ENCODE results near the gene APBB3.

The APBB3 gene

DNA sequence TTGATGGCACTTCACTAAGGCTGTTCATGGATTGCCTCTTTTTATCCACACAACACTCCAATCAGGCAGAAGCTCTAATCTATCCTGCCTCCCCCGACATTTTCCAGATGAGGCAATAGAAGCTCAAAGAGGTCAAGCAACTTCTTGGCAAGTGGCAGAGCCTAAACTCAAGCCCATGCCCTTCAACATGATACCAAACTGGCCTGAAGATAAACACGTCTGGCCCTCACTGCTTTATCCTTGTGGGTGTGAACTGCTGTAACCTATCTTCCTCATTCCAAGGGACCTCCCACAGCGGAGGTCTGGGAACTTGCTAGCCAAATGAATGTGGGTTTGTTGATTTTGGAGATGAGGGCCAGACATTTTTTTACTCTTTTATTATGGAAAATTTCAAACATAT is 9.8 kb upstream of the APBB3 start:
- no peak for DNase-seq

DNA sequence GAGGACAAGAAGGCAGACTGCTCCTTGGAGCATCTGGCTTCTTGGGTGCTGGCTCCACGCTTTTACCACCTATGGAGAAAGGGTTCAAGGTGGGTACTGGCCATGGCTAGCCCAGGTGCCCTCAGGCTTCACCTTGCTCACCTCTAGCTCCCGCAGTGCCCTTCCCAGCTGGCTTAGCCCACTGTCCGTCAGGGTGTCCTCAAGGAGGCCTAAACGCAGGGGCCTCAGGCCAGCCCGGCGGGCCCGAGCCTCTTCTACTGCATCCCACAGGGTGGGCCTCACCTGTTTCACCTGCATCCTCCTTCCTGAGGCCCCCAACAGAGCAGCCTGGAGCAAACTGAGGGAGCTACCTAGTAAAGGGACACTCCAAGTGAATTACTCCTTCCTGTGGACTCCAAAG is 9.3 kb upstream of the APBB3 start:
- no peak for DNase-seq

DNA sequence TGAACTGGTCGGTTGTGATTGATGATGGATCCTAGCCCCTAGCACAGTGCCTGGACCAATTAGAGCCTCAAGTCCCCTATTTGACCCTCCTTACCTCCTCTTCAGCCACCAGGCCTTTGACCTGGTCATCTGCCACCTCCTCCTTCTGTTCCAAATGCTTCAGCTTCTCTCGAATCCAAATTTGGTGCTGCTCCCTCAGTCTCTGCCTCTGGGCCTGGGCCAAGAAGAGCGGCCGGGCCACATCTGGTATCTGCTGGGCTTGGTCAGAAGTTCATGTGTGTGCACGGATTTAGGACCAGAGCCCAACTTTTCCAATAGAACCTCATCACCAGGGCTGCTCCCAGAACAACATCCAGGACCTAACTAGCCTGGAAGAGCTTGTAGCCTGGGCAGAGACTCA is 6.7 kb upstream of the APBB3 start:
- no peak for DNase-seq

DNA sequence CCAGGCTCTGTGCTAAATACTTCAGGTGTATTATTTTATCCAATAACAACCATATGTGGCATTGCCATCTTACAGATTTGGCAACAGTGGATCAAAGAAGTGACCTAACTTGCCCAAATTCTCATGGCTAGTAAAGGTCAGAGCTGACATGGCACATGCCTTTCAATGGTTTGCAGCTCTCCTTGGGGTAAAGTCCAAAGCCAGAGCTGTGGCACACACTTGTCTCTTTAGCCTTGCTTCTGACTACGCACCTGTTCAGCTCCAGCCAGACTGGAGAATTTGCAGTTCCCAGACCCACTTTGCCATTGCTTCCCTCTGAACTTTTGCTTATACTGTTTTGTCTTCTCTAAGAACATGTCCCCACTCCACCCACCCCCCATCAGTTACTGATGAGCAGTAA is 6.1 kb upstream of the APBB3 start:
- DNase-seq = no peak

DNA sequence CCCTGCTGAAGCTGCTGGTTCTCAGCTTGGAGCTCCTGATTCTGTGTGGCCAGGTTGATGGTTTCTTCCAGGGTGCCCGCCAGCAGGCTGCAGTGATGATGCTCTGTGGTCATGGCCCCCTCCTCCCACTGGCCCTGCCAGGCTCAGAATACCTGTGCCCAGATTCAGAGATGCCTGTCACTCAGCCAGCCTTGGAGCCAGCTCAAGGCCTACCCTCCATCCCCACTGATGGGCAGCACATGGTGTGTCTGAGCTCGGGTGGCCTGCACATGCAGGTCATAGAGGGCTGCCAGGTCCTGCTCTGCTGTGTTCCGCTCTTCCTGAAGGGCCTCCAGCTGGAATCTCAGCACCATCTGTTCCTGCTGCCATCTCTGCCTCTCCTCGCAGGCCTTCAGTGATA is 5.7 kb upstream of the APBB3 start:
- no peak for DNase-seq

DNA sequence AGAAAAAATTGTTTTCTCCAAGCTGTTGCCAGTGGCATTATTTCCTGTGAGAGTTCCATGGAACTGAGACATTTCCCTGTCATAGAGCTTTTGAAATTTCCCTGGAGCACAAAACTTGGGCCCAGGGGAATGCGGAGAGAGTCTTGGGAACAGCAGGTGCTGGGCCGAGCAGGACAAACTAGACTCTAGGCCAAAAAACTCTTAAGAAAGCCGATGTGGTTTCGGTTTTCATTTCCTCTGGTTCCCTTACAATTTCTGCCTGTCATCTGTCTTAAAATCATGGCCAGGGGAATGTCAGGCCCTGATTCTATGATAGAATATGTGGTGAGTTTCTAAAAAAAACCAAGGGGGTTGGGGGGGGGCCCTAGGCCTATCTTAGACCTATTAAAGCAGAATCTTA is 4.8 kb upstream of the APBB3 start:
- no peak for DNase-seq

DNA sequence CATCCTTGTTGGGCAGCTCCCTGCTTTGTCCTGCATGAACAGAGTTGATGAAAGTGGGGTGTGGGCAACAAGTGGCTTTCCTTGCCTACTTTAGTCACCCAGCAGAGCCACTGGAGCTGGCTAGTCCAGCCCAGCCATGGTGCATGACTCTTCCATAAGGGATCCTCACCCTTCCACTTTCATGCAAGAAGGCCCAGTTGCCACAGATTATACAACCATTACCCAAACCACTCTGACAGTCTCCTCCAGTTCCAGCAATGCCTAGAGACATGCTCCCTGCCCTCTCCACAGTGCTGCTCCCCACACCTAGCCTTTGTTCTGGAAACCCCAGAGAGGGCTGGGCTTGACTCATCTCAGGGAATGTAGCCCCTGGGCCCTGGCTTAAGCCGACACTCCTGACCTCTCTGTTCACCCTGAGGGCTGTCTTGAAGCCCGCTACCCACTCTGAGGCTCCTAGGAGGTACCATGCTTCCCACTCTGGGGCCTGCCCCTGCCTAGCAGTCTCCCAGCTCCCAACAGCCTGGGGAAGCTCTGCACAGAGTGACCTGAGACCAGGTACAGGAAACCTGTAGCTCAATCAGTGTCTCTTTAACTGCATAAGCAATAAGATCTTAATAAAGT is 4.2 kb upstream of the APBB3 start:
- no peak for DNase-seq

DNA sequence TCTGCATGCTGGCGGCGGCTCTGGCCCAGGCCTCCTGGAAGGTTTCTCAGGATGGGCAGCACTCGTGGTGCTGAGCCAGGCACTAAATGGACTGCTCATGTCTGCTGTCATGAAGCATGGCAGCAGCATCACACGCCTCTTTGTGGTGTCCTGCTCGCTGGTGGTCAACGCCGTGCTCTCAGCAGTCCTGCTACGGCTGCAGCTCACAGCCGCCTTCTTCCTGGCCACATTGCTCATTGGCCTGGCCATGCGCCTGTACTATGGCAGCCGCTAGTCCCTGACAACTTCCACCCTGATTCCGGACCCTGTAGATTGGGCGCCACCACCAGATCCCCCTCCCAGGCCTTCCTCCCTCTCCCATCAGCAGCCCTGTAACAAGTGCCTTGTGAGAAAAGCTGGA is 3.5 kb upstream of the APBB3 start:
- DNase-seq = no peak

DNA sequence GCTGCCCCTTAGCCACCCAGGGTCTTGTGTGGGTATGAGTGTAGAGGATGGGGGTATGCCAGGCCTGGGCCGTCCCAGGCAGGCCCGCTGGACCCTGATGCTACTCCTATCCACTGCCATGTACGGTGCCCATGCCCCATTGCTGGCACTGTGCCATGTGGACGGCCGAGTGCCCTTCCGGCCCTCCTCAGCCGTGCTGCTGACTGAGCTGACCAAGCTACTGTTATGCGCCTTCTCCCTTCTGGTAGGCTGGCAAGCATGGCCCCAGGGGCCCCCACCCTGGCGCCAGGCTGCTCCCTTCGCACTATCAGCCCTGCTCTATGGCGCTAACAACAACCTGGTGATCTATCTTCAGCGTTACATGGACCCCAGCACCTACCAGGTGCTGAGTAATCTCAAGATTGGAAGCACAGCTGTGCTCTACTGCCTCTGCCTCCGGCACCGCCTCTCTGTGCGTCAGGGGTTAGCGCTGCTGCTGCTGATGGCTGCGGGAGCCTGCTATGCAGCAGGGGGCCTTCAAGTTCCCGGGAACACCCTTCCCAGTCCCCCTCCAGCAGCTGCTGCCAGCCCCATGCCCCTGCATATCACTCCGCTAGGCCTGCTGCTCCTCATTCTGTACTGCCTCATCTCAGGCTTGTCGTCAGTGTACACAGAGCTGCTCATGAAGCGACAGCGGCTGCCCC is 2.9 kb upstream of the APBB3 start:
- no peak for DNase-seq

DNA sequence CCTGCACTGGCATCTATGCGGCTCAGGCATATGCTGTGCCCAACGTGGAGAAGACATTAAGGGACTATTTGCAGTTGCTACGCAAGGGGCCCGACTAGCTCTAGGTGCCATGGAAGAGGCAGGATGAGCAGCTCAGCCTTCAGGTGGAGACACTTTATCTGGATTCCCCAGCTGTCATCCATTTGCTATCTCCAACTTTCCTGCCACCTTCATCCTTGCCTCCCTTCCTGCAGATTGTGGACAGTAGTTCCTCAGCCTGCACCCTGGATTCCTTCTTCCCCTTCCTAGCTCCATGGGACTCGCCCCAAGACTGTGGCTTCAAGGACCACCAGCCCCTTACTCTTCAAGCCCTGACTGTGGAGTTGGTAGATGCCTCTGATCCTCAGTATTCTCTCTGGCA is 2.3 kb upstream of the APBB3 start:
- no peak for DNase-seq

DNA sequence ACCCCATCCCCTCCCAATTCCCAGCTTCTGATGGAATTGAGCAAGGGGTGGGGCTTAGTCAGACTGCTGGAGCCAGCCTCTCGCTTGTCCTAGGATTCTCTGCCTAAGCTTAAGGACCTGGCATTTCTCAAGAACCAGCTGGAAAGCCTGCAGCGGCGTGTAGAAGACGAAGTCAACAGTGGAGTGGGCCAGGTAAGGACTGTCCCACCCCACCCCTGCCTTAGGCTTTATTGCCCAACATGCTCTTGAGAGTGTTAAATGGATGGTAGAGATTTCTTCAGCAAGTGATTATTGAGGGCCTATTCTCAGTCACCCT is 1.3 kb upstream of the APBB3 start:
- DNase-seq = no peak

DNA sequence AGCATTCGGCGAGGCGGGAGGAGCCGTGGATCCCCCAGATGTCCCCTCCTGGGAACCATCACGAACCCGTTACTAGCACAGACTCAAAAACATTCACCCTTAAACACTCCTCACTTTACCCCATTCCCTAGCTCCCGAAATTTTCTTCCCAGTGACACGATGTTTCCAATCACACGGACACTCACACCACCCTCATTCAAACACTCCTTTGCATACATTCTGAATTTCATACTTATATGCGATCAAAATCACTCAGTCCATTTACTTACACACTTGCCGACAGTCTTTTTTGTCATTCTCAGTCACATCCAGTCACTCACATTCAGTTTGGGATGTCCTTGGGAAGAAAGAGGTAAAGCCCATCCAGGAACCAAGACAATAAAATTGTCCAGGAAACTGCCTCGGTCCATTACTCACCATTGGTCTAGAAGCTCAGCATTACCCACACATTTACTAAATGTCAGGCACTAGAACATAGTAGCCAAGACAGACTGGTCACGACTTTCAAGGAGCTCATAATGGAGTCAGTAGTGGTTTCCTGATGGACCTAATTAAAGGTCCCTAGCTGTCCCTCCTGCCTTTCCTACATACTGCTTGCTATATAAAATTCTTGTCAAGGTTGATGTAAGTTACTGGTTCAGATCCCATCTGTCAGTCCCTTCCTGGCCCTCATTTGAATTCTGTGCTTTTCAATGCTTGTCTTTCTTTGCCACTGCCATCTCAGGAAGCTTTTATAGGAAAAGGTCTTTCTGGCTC is 804 bp upstream of the APBB3 start:
- no peak for DNase-seq

DNA sequence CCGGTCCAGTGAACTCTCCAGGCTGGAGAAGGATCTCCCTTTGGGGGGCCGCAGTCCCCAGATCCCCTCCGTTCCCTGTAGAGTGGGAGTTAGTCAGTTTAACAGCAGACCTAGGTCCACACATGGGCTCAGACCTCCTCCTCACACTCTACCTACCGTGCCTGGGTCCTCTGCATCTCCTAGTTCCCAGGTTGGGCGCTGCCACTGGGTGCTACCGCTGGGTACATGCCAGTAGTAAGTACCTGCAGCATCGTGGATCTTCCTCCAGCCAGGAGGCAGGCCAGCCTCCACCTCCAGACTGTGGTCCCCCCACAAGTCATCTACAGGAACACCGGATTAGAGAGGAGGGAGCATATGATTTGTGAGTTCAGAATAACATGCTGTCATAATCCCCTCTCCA is 802 bp downstream of the APBB3 start:
- DNase-seq = no peak

DNA sequence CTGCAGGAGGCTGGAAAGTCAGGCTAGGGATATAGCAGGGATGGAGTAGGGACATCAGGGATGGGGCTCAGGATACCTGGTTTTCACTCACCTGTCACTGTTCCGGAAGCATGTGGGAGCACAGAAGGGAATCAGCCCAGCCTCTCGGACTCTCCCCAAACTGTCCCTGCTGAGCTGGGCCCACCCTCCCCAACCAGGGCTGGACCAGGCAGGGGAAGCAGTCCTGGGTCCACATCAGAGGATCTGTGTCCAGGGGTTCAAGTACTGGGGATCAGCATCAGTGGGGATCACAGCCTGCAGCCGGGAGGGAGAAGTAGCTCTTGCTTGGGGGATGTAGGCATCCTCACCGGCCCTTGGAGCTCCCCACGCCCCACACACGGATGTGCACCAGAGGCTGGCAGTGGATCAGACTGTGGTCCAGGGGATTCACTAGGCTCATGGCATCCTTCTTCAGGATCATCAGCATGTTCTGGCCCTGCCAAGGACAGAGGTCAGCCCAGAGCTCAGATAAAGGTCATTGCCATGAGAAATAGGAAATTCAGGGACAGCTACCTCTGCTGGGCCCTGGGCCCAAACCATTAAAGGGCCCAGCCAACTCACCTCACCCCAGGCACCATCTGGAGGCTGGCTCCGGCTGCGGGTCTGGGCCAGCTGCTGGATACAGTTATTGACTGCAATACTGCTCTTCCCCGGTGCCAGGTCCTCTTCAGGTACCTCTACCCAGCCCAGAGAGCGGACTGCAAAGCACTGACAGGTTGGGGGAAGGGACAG is 2.5 kb downstream of the APBB3 start:
- DNase-seq = no peak

DNA sequence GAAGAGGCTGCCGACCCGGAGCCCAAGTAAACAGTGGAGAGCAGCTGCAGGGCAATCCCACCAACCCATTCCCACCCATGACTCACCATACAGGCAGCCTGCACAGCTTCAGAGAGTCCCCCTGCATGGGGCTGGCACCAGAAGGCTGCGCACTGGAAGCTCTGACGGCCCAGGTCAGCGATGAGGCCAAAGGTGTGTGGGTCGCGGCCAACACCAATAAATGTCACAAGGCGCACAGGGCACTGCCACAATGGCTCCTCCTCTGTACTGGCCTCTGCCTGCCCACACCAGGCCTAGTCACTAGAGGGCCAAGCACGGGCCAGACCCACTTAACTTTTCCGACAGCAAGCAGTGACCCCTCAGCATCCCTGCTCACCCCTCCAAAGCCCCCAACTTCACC is 4.2 kb downstream of the APBB3 start:
- no peak for DNase-seq

DNA sequence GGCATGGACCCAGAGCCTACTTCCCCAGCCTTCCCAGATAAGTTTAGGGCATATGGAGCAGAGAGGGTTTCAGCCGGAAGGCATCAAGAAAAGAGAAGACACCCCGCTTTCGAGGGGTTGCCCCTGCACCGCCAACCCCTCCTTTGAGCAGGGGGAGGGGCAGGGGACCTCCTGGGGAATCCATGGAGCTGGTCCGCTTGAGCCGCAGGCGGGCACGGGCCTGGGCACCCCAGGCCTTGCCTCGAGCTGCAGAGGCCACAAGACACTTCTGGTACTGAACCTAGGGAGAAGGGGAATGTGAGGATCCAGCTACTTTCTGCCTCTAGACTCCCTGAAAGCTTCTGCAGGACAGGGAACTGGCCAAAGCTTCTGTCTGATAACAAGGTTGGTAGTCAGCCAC is 5.9 kb downstream of the APBB3 start:
- no peak for DNase-seq

DNA sequence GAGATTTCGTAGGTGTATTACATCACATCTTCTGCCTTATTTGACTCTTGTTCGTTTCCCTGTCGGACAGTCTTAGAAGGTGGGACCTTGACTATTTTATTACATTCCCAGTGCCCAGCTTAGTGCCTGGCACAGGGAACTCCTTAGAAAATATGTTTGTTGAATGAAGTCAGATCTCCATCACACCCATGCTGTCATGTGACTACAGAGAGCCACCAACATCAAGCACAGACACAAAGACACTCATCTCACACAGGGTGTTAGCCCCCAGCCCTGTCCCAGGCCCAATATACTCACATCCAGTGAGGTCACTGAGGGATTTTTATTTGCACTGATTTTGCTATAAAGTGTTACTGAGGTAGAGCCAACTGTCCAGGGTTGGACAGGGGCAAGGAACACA is 6.4 kb downstream of the APBB3 start:
- DNase-seq = no peak

DNA sequence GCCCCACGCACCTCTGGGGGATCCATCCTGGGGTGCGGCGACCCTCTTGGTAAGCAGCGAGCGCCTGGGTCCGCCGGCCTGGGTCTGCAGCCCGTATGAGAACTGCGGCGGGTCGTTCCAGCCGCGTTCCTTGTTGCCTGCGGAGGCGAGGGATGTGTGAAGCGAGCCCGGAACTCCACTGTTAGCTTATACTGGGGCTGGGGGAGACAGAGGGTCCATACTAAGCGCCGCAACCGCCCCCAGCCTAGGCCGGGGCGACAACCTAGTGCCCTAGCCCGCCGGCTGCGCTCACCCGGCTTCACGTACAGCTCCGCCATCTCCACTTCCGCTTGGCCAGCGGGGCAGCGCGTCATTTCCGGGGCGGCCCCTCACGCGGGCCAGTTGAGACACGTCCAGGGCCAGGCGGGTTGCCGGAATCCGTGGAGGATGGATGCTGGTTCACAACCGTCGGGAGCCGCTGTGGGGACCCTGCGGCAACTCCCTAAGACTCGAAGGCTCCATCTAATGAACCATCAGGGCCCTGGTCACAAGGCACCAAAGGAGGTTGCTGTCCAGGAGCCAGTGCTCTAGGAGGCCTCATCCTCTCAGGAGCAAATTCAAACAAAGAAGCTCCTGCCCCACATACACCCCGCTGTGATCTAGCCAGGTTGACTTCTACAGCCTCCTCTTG is 7.1 kb downstream of the APBB3 start, which contains the start of gene SRA1:
SRA1 (minus strand) TSS at position 338 of the 670 bp plus-strand sequence; CDS start at position 317, 21 bp downstream.
- DNase-seq = peak; percentile 97

DNA sequence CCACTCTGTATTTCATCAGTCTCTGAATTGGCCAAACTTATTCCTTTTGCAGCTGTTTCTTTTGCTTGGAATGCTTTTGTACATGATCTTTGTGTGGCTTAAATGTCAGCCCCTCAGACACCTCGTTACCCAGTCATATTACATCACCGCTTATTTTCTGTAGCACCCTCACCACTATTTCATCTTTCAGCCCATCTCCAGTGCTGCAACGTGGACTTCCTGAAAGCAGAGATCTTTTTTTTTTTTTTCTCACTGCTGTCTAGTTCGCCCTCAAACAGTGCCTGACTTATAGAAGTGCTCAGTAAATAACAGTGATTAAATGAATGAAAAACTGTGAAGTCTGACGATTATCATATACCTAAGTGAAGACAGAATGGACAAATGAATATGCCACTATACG is 8.0 kb downstream of the APBB3 start:
- no peak for DNase-seq

DNA sequence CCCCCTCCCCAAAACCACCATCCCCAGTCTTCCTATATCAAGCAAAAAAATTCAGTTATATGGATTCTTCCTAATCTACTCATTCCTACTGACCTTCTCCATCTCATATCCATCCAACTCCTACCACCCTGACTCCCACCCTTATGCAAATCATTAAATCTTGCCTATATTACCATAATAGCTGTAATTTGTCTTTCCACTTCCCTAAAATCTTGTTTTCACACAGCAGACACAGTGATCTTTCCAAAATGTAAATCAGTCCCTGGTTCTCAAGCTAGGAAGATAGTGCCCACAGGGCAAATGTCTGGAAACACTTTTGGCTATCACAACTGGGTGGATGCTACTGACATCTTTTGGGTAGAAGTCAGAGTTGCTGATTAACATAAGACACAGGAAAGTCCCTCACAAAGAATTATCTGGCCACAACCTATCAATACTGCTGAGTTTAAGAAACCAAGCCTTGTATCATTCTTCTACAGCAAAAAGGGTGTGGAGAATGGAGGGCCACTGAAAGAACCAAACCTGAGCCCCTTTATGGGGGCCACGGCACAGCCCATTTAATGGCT is 8.6 kb downstream of the APBB3 start:
- no peak for DNase-seq

DNA sequence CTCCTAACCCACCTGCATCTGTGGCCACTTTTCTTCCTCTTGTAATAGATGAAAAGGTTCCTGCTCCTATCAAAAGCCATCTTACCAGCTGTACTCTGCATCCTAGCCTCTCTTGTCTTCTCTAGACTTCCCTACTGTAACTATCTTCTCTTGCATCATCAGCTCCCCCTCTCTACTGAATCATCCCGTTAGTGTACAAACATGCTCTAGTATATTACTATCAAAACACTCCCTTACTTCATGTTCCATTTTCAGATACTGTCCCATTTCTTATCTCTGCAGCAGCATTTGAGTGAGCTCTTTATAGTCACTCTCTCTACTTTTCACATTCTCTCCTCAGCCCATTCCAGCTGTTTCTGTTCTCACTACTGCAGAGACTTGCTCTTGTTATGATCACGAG is 9.9 kb downstream of the APBB3 start:
- no peak for DNase-seq

DNA sequence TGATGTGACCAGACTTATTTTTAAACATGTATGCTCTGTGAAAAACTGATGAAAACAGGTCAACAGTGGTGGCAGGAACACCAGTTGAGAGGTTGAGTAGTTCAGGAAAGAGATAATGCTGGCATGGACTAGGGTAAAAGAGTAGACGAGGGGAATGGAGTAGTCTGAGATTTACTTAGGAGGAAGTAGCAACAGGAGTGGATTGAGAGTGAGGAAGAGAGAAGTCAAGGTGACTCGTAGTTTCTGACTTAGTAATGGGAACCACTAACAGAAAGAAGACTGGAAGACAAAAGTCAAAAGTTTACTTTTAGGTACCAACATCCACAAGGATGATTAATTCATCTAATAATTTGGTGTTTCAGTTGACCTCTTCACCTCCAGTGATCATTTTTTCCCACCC is 10.7 kb downstream of the APBB3 start:
- no peak for DNase-seq

DNA sequence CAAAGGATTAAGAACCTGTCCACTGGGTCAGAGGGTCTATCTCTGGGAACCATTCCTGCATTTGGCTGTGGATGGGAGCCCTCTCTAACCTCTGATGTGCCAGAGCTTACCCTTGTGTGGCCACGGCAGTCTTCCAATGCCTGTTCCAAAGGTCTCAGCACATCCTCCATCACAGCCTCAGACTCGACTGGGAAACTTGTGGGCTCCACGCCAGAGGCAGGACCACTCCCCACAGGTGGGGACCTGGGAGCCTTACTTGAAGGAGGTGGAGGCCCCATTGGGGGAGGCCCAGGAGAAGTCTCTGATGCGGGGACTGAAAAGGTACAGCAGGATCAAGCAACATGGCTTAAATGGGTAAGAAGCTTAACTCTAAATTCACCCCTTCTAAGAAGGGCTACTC is 12.5 kb downstream of the APBB3 start:
- DNase-seq = no peak

All from right forelimb (tissue), 1 donor.